Prostate gland (tissue), 2 donors: ENCODE results near the gene TRAPPC14. TPM values are rescaled to one million over a fixed set of nuclear protein-coding genes. Genes with fewer than 3 reads are reported as not detected.
A peak's percentile ranks its signal among the peaks of the same experiment; 100 is the strongest.
"Not testable (repeated sequence)": the region's sequence is repeated elsewhere in the genome, so short reads cannot be mapped to it uniquely, and the experiment has no call there.

Experiments
- DNase-seq: peaks from one replicate; pipeline ENCODE4 v3.0.0-alpha.2; 2019; ENCODE audit warnings: low spot score
- H3K27ac ChIP-seq, 2 donors: fragments of 200-600 bp; sonication (generic); 2 replicates each; pipeline ENCODE4 v1.5.1; 2017 to 2019
- H3K27me3 ChIP-seq: fragments of 200-600 bp; sonication (generic); replicated peaks from 2 replicates; pipeline ENCODE4 v1.5.1; 2019; ENCODE audit not compliant: insufficient read depth
- H3K36me3 ChIP-seq, 2 donors: fragments of 200-600 bp; sonication (generic); 1 replicate in 1 of 2; 2 replicates in 1 of 2; pipeline versions ENCODE4 v1.5.1 to v1.8.1; 2017 to 2019
- H3K4me1 ChIP-seq: fragments of 200-600 bp; sonication (generic); replicated peaks from 2 replicates; pipeline ENCODE4 v1.5.1; 2019
- H3K4me3 ChIP-seq, 2 donors: fragments of 200-600 bp; sonication (generic); 2 replicates each; pipeline ENCODE4 v1.5.1; 2017 to 2019
- H3K9me3 ChIP-seq: fragments of 200-600 bp; sonication (generic); 2 replicates; pipeline ENCODE4 v1.5.1; 2017
- CTCF ChIP-seq, 4 experiments: fragments of 200-600 bp in 2 of 4; fragments of 450-650 bp in 2 of 4; sonication (generic) in 2 of 4; IDR thresholded peaks; 1 replicate in 3 of 4; 2 replicates in 1 of 4; pipeline ENCODE4 v1.5.1; 2016 to 2019; ENCODE audit warnings: antibody characterized with exemption in 4 of 4, mild to moderate bottlenecking in 2 of 4, moderate library complexity in 2 of 4
- POLR2A ChIP-seq: fragments of 450-650 bp; IDR thresholded peaks from one replicate; pipeline ENCODE4 v1.6.1; 2016; ENCODE audit warnings: antibody characterized with exemption, mild to moderate bottlenecking
- POLR2AphosphoS5 ChIP-seq: sonication (generic); formaldehyde crosslinking; IDR thresholded peaks from one replicate; pipeline ENCODE4 v1.6.1; 2017; ENCODE audit warnings: antibody characterized with exemption
- WGBS: methylation state at CpG from one replicate; pipeline ENCODE4 v1.1.5; 2018; 5-methylcytosine and 5-hydroxymethylcytosine counted together
- intact Hi-C: fragments of 100-400 bp; cut with DNase I; formaldehyde crosslinking; loops from one replicate; pipeline ENCODE4 v1.14.2; 2022
- total RNA-seq, 2 donors: library from RNA; depleted of rRNA; stranded (reverse); fragments of >200 nt; gene quantifications; one replicate each; pipeline ENCODE4 v1.1.0, GENCODE V29; 2016

Gene TRAPPC14
- total RNA-seq, 2 donors from 2014 or later: 21.2 to 43.4 TPM

DNA sequence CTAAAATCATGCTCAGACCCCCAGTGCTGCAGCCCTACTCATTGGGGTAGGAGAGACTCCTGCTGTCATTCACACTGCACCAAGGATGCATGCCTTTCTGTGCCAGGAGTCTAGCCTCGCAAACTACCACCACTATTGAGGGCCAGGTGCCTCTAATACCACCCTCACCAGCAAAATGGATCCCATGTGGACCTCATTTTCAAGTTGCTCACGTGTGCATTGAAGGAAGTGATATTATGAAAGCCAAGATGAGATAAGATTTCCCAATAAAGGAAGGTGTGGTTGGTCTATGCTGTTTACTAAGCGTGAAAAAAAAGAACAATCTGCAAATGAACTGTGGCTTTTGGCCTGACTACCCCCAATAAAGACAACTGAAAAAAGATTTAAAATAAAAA, 17.0 kb downstream of the TRAPPC14 start:
- WGBS: 58% methylated on average over 3 of the region's 3 CpGs

GRCh38 chr7:100137851-100138760, 20.4 kb downstream of the TRAPPC14 start:
- intact Hi-C loops: no loop called here
- Histone ChIP-seq H3K27ac (no peak overlapping the region), H3K36me3 (no peaks in the 10 kb centered on the region), H3K27me3 (no peaks in the 10 kb centered on the region), H3K9me3 (no peaks in the 10 kb centered on the region), H3K4me3 (no peak overlapping the region), H3K4me1 (no peaks in the 10 kb centered on the region)
- WGBS: 77% methylated on average over 13 of the region's 13 CpGs
- TF ChIP-seq POLR2AphosphoS5 (no peak), CTCF (IDR thresholded peaks at IDR 0.05) (no peak), POLR2A (no peak)
- no peak for DNase-seq

More for the DNA sequence above, 17.0 kb downstream of the TRAPPC14 start:
- Histone ChIP-seq H3K4me3 (no peak overlapping the region), H3K36me3 (no peaks in the 10 kb centered on the region), H3K4me1 (no peaks in the 10 kb centered on the region), H3K27ac (no peak overlapping the region), H3K9me3 (no peaks in the 10 kb centered on the region), H3K27me3 (no peaks in the 10 kb centered on the region)
- no peak for DNase-seq
- TF ChIP-seq POLR2AphosphoS5: peak; percentile 29
- no peak for TF ChIP-seq POLR2A
- intact Hi-C loops: no loop called here

DNA sequence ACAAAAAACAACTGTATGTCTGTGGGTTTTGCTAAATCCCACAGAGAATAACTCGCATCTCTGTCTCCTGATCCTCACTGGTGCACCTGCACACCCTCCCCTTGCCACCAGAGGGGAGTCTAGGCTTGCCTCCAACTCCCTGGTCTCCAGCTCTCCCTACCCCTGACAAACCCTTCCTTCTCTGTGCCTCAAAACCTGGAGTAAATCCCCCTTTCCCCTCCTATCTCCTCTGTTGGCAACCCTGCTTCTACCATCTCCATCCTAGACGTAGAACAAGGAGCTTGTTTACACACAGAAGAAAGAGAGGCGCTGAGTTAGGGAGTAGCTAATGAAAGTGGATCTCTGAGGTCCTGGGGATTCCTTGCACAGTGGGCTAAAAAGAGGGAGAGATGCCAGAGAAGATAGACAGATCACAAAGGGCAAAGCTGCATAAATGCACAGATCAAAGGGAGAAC, 25.8 kb downstream of the TRAPPC14 start:
- Histone ChIP-seq H3K36me3 (no peaks in the 10 kb centered on the region), H3K27ac (no peak overlapping the region), H3K4me3 (no peak overlapping the region), H3K27me3 (no peaks in the 10 kb centered on the region), H3K4me1 (no peaks in the 10 kb centered on the region), H3K9me3 (no peaks in the 10 kb centered on the region)
- DNase-seq: peak; percentile 44
- 20% methylated on average over 3 of the region's 3 CpGs for WGBS
- intact Hi-C loops: loop anchor here (5.0 kb wide), 1 partner anchor 90 kb away; no protein-coding TSS in a partner anchor
- peak; percentile 37 to 85 (median 78) for TF ChIP-seq CTCF (IDR thresholded peaks at IDR 0.05)
- no peak for TF ChIP-seq POLR2A
- peak; percentile 20 for TF ChIP-seq POLR2AphosphoS5

- H3K9me3 ChIP-seq: no peaks in the 10 kb centered on the region
- no peak for DNase-seq
- H3K27me3 ChIP-seq: no peaks in the 10 kb centered on the region
- H3K4me1 ChIP-seq: no peaks in the 10 kb centered on the region
- no peak overlapping the region for H3K27ac ChIP-seq
- no peak overlapping the region for H3K4me3 ChIP-seq
- TF ChIP-seq POLR2AphosphoS5 (no peak), POLR2A (no peak), CTCF (IDR thresholded peaks at IDR 0.05) (no peak)
- 70% methylated on average over 7 of the region's 7 CpGs for WGBS
- no peaks in the 10 kb centered on the region for H3K36me3 ChIP-seq
- intact Hi-C loops: loop anchor here (5.0 kb wide), 1 partner anchor 90 kb away; no protein-coding TSS in a partner anchor
Observed at GRCh38 chr7:100132126-100132525, 26.4 kb downstream of the TRAPPC14 start.

DNA sequence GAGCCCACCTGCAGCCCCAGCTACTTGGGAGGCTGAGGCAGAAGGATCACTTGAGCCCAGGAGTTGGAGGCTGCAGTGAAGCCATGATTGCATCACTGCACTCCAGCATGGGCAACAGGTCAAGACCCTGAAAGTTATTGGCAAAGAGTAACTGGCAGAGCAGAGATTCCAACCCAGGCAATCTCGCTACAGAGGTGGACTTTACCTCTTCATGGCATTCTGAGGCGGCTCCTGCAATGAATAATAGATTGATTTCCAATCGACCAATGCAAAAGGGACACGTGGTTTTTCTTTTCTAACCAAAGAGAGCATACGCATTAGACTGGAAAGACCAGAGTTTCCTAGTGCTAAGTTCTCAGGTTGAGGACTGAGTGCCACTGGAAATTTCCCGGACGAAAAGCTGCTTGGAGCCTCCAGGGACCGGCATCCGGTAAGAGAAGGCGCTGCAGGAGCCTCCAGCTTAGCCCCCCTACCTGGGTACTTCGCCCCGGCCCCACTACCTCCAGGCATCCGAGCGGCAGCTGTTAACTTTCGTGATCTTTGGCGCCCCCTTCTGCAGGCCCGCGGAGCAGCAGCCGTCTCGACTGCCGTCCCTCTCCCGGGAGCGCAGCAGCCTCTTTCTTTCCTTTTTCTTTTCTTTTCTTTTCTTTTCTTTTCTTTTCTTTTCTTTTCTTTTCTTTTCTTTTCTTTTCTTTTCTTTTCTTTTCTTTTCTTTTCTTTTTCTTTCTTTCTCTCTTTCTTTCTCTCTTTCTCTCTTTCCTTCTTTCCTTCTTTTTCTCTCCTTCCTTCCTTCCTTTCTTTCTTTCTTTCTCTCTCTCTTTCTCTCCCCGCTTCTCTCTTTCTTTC, 27.7 kb downstream of the TRAPPC14 start:
- intact Hi-C loops: loop anchor here (5.0 kb wide), 1 partner anchor 91 kb away; no protein-coding TSS in a partner anchor

DNA sequence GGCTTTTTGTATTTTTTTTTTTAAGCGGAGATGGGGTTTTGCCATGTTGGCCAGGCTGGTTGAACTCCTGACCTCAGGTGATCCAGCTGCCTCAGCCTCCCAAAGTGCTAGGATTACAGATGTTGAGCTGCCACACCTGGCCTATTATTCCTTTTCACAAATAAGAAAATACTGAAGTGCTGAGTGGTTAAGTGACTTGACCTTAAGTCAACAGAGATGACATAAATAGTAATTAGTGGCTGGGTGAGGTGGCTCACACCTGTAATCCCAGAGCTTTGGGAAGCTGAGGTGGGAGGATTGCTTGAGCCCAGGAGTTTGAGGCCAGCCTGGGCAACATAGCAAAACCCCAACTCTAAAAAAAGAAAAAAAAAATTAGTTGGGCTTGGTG, 28.3 kb downstream of the TRAPPC14 start:
- not testable (repeated sequence) for H3K27ac ChIP-seq, H3K4me3 ChIP-seq, H3K36me3 ChIP-seq, H3K27me3 ChIP-seq, H3K9me3 ChIP-seq, H3K4me1 ChIP-seq, DNase-seq
- intact Hi-C loops: loop anchor here (5.0 kb wide), 1 partner anchor 92 kb away; no protein-coding TSS in a partner anchor
- 80% methylated on average over 1 of the region's 1 CpG for WGBS

More for the DNA sequence above, 27.7 kb downstream of the TRAPPC14 start:
- Histone ChIP-seq H3K27ac (no peak overlapping the region), H3K4me3 (peak overlapping the region in 1 of 2 donors; percentile 10), H3K36me3 (no peaks in the 10 kb centered on the region), H3K27me3 (no peaks in the 10 kb centered on the region), H3K4me1 (no peaks in the 10 kb centered on the region), H3K9me3 (no peaks in the 10 kb centered on the region)
- TF ChIP-seq CTCF (IDR thresholded peaks at IDR 0.05): peak; percentile 50 to 81 (median 70)
- no peak for TF ChIP-seq POLR2A
- TF ChIP-seq POLR2AphosphoS5: peak; percentile 55
- DNase-seq: peak; percentile 66
- WGBS: 14% methylated on average over 24 of the region's 24 CpGs
